ENCODE results near the gene NPHS1. TPM values are rescaled to one million over a fixed set of nuclear protein-coding genes. Genes with fewer than 3 reads are reported as not detected.
A peak's percentile ranks its signal among the peaks of the same experiment; 100 is the strongest.
"Not testable (repeated sequence)": the region's sequence is repeated elsewhere in the genome, so short reads cannot be mapped to it uniquely, and the experiment has no call there.

The NPHS1 gene
- total RNA-seq, 3 donors from 2014 or later = 0.09 TPM; not detected in 2

DNA sequence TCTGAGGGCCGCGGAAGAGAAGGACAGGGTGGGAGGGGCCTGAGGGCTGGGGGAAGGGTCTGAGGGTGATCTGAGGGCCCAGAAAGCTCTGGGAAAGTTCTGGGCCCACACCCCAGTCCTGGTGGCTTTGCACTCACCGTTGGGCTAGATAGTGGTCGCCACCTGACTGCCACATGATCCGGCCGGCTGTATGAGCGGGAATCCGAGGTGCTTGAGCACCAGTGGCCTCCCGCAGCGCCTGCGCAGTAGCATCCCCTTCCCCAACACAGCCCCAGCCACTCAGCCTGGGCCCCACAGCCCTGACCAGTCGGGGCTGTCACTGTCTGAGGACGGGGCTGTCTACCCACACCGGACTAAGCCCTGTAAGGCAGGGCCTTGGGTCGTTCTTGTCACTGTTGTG, 54.6 kb downstream of the NPHS1 start:
- Histone ChIP-seq H3K4me1 (ENCODE audit: low read depth) (no peaks in the 10 kb centered on the region), H3K36me3 (ENCODE audit: low read depth) (no peaks in the 10 kb centered on the region), H3K9me3 (no peaks in the 10 kb centered on the region), H3K4me3 (no peak overlapping the region)
- TF ChIP-seq, protein P1, sequence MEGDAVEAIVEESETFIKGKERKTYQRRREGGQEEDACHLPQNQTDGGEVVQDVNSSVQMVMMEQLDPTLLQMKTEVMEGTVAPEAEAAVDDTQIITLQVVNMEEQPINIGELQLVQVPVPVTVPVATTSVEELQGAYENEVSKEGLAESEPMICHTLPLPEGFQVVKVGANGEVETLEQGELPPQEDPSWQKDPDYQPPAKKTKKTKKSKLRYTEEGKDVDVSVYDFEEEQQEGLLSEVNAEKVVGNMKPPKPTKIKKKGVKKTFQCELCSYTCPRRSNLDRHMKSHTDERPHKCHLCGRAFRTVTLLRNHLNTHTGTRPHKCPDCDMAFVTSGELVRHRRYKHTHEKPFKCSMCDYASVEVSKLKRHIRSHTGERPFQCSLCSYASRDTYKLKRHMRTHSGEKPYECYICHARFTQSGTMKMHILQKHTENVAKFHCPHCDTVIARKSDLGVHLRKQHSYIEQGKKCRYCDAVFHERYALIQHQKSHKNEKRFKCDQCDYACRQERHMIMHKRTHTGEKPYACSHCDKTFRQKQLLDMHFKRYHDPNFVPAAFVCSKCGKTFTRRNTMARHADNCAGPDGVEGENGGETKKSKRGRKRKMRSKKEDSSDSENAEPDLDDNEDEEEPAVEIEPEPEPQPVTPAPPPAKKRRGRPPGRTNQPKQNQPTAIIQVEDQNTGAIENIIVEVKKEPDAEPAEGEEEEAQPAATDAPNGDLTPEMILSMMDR (IDR thresholded peaks at IDR 0.05) = no peak
- DNase-seq = peak in 1 of 3 donors; percentile 41
- ATAC-seq = no peak
- intact Hi-C loops (cut with DNase I, micrococcal nuclease) = no loop called here

DNA sequence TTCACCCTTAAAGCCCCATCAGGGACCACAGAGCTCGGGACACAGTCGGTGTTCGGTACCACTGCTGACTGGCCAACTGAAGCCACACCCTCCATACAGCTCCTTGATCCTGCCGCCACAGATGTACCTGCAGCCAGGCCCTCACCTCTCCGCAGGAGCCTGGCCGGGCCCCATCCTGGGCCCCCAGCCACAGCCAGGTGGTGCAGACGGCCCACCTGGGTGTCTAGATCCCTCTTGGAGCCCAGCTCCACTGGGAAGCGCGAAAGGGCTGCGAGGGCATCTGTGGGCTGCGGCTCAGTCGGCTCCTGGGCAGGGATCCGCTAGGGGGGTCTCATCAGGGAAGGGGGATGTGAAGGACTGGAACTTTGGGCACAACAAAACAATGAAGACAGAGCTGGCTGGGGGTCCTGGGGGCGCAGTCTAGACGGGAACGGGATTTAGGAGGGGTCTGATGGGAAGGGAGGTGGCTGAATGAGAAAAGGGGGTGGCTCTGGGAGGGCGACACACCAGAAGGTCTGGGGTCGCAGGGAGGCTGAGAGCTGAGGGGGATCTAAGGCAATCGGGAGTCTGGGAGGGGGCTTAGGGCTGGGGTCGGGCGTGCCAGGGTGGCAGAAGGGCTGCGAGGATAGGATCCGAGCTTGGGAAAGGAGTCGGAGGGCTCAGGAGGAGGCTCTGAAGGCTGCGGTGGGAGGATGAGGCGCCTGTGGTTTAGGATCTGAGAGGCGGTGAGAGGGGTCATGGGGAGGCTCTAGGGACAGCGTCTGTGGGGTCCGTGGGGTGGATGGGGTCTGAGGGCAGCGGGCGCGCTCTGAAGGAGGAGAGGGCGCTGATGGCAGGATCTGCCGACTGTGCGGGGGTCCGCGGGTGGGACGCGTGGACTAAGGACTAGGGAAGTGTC, 55.4 kb downstream of the NPHS1 start:
- TF ChIP-seq, protein P1 (IDR thresholded peaks at IDR 0.05) = no peak
- no peaks in the 10 kb centered on the region for H3K36me3 ChIP-seq (ENCODE audit: low read depth)
- peak in 1 of 3 donors; percentile 19 for DNase-seq
- H3K9me3 ChIP-seq = no peaks in the 10 kb centered on the region
- H3K4me3 ChIP-seq = no peak overlapping the region
- no peaks in the 10 kb centered on the region for H3K4me1 ChIP-seq (ENCODE audit: low read depth)
- intact Hi-C loops (cut with DNase I, micrococcal nuclease) = no loop called here
- ATAC-seq = no peak

DNA sequence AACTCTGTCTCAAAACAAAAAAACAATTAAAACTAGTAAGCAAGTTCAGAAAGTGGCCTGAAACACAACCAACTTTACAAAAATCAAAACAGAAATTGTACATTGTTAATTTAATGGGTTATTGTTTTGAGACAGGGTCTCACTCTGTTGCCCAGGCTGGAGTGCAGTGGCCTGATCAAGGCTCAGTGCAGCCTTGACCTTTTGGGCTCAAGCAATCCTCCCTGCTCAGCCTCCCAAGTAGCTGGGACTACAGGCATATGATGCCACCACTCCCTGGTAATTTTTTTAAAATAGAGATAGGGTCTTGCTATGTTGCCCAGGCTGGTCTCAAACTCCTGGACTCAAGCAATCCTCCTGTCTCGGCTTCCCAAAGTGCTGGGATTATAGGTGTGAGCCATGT, 56.7 kb downstream of the NPHS1 start:
- H3K4me1 ChIP-seq (ENCODE audit: low read depth); H3K36me3 ChIP-seq (ENCODE audit: low read depth); intact Hi-C loops (cut with DNase I, micrococcal nuclease); H3K4me3 ChIP-seq; H3K9me3 ChIP-seq; ATAC-seq; DNase-seq: not testable (repeated sequence)

DNA sequence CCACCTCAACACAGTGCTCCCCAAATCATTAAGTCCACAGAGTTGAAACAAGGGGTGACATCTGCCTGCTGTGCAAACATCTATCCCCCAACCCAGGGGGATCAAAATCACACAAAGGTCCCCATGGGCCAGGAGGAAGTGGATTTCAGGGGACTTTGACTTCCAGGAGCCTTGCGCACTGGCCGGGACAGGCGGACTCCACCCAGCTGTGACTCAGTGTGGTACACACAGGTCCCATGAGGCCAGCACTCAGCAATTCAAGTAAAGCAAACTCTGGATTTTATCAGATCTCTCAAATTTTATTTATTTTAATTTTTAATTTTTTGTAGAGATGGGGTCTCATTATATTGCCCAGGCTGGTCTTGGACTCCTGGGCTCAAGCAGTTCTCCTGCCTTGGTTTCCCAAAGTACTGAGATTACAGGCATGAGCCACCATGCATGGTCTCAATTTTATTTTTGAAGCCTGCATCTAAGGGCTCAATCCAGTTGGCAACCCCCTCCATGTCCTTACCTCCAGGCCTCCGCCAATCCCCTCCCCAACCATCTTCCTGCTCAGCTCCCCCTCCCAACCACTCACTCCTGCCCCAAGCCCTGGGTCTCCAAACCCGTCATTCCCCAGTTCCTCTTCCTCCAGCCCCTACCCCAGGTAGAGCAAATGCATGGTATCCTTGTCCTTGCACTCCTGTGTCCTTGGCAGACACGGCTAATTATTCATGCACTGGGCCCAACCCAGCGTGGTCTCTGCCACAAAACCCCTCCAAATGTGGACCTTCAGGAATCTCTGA, 58.7 kb downstream of the NPHS1 start:
- peak; percentile 65 for ATAC-seq
- intact Hi-C loops (cut with DNase I, micrococcal nuclease) = no loop called here

DNA sequence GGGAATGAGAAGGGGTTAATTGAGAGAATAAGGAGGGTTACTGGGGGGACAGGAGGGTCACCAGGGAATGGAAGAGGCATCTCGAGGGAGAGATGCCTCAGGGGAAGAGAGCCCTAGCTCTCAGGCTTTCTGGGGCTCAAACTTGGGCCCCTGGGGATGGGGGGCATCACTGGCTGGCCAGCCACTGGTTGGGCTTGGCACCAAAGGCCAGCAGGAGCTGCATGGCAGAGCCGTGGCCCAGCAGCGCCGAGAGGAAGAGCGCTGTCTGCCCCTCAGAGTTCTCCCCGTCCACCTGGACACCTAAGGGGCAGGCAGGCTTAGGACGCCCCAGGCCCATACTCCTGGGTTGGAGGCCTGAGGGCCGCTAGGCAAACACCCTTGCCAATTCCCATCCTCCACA, 59.4 kb downstream of the NPHS1 start:
- ATAC-seq (no peak), DNase-seq (no peak)
- Histone ChIP-seq H3K4me3 (no peak overlapping the region), H3K4me1 (ENCODE audit: low read depth) (no peaks in the 10 kb centered on the region), H3K36me3 (ENCODE audit: low read depth) (no peaks in the 10 kb centered on the region), H3K9me3 (no peaks in the 10 kb centered on the region)
- TF ChIP-seq, protein P1 (IDR thresholded peaks at IDR 0.05) = no peak
- intact Hi-C loops (cut with DNase I, micrococcal nuclease) = no loop called here

More for the DNA sequence above, 58.7 kb downstream of the NPHS1 start:
- no peaks in the 10 kb centered on the region for H3K36me3 ChIP-seq (ENCODE audit: low read depth)
- no peak overlapping the region for H3K4me3 ChIP-seq
- H3K9me3 ChIP-seq = no peaks in the 10 kb centered on the region
- no peaks in the 10 kb centered on the region for H3K4me1 ChIP-seq (ENCODE audit: low read depth)
- no peak for DNase-seq
- TF ChIP-seq, protein P1 (IDR thresholded peaks at IDR 0.05) = no peak

DNA sequence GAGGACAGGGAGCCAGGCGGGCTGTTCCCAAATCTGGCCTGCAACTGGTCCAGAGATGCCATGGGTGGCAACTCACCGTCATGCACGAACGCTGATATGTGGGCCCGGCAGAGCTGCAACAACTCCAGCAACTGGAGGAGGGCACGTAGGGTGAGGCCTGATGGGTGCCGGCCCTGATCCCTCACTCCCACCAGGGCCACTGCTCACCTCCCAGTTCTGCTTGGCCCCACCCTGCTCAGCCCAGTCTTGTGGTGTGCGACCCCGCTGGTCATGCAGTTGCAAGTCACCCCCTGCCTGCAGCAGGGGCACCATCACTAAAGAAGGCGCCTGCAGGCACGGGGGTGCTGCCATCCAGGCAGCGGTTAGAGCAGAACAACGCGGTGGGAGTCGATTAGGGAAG, 60.0 kb downstream of the NPHS1 start:
- TF ChIP-seq, protein P1 (IDR thresholded peaks at IDR 0.05) = no peak
- DNase-seq (no peak), ATAC-seq (no peak)
- H3K36me3 ChIP-seq (ENCODE audit: low read depth) = no peaks in the 10 kb centered on the region
- no peaks in the 10 kb centered on the region for H3K4me1 ChIP-seq (ENCODE audit: low read depth)
- intact Hi-C loops (cut with DNase I, micrococcal nuclease) = no loop called here
- no peaks in the 10 kb centered on the region for H3K9me3 ChIP-seq
- no peak overlapping the region for H3K4me3 ChIP-seq

Data from mucosa of descending colon (tissue), 3 donors.